ENCODE measurements around the gene MOGAT3.

Gene MOGAT3

DNA sequence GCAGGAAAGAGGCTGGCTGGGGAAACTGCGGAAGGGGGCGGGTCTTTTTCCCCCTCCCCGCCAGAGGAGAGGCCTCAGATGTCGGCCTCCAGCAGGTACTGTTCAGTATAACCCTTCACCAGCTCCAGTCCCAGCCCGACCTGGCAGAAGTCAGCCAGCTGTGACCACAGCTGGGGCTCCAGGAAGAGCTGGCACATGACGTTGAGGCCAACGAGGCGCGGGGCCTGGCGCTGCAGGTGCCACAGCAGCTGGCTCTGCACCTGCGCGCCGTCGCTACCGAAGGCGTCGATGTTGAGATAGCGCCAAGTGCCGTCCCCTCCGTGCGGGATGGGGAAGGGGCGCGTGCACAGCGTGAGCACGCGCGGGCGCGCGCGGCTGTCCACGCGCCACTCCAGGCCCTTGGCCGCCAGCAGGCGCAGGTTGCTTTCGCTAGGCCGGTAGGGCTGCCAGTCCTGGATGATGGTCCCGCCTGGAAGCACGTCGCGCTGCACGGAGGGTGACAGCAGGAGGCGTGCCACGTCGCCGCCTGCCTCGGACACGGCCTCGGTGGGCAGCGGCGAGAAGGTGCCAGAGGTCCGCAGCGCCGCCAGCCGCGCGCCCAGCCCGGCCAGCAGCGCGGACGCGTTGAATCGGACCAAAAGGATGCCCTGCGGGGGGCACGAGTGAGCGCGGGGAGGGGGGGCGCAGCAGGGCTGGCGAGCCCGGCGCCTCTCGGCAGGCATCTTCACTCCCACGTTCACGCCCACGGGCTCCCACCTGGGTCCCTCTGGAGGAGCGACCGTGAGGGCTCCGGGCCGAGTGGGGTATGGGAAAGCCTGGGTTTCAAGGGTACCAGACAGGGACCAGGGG lies 28.6 kb downstream of the MOGAT3 start:
- DNase-seq (ENCODE audit: low spot score): no peak

GRCh38 chr7:101171442-101171837 lies 29.4 kb downstream of the MOGAT3 start:
- DNase-seq (ENCODE audit: low spot score): peak; percentile 41

DNA sequence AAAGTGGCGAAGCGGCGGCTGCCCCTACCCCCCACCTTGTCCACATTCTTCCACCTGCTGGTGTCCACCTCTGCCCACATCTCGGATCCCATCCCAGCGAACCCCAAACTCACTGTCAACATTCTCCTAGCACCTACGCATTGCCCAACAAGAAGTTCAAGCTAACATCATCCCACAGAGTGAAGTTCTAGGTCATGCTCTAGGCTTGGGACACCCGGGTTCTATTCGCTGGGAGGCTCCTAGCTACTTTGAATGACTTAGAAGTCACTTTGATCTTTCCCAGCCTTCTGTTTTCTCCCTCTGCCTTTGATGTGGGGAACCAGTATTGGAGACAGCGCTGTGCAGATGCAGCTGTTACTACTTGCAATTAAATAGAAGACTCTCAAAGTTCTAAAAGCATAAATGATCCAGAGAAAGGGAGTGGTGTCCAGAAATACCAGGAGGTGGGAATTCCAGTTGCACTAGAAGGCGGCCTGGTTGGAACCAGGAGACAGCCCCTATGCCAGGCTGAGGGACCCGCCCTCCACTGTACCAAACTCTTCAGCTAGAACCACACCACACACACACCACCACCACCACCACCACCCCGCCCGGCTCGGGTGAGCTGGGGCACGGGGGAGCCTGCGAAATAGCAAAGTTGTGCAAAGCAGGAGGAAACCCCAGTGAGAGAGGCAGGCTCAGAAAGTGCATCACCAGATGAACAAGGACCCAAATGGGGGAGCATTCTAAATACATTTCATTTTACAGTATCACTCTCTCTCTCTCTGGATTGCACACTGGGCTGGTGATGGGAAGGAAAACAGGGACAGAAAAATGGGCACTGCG lies 30.0 kb downstream of the MOGAT3 start:
- DNase-seq (ENCODE audit: low spot score): no peak

DNA sequence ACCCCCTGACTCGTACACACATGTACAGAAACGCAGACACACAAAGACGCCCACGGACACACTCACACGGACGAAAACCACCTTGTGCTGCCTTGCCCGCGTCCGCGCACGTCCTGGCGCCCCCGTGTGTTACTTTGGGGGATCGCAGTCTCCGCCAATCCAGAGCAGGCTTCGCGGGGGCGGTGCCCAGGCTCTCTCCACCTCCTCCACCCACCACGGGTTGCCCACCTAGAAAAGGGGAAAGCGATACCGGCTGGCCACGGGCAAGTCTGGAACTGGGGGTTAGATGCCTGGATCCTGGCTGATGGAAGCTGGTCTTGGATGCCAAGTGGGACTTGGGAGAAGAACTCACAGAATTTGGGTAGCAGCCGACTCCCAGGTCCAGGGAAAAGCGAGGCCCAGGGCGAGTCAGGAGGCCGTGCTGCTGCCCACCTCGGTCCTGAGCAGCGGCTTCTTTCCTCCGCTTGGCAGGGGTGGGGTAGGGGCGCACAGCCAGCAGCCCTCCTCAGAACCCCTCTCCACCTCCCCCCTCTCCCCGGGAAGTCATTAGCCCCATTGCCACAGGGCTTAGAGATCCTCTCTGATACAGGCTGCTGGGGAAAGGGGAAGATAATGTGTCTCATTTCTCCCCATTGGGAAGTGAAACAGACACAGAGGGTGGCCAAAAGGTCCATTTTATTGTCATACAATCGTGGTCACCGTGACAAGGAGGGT lies 30.8 kb downstream of the MOGAT3 start:
- DNase-seq (ENCODE audit: low spot score): peak; percentile 80

DNA sequence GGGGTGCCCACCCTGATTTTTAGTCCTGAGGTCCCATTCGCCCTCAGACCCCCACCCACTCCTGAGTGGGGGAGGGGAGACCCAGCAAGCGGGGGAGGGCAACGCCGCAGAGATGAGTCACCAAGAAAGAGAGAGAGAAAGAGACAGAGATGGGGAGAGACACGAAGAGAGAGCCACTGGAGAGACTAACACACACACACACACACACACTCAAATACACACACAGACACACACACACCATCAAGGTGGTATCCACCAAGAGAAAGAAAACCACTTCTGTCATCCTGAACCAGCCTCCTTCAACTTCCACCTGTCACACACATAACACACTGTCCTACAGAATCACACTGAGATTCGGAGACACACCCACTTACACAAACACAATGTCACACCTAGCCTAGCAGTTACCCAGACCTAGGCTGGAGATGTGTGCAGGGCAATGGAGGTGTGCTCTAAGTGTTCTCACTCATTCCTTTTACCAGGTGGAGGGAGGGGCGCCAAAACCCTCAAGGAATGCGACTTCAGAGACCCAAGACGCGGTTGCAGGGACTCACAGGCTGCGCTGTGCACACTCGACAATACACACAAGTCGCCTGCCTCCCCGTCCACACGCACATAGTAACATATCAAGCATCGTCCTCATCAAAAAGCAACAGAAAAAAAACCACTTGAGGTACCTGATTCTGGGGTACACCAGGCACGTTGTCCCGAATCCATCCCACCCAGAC lies 31.6 kb downstream of the MOGAT3 start:
- no peak for DNase-seq (ENCODE audit: low spot score)

DNA sequence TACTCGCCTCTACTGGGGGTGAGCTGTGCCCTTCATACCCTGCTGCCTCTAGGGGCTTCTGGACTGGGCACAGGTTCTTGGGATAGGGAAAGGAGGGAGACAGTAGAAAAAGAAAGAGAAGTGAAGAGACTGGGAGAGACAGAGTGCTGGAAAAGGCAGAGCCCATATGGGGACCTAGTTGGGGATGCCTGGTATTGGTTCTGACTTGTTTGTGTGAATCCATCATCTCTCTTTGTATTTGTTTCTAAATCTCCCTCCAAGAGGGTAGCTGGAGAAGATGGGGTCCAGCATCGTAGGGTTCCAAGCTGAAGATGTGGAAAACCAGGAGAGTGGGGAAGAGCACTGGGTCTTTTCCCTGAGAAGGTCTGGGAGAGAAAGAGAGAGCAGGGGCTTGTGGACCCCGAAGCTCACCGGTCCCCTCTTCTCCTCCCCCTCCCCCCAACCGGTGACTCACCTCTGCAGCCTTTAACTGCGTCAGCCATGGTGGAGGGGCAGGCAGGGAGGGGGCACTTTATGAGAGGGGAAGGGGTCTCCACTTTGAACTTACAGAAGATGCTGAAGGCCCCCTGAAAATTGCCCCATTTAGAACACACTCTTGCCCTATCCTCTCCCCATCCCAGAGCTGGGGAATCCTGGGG lies 32.3 kb downstream of the MOGAT3 start:
- no peak for DNase-seq (ENCODE audit: low spot score)

- DNase-seq (ENCODE audit: low spot score): no peak
These were observed 33.0 kb downstream of the MOGAT3 start for GRCh38 chr7:101167645-101168411.

DNA sequence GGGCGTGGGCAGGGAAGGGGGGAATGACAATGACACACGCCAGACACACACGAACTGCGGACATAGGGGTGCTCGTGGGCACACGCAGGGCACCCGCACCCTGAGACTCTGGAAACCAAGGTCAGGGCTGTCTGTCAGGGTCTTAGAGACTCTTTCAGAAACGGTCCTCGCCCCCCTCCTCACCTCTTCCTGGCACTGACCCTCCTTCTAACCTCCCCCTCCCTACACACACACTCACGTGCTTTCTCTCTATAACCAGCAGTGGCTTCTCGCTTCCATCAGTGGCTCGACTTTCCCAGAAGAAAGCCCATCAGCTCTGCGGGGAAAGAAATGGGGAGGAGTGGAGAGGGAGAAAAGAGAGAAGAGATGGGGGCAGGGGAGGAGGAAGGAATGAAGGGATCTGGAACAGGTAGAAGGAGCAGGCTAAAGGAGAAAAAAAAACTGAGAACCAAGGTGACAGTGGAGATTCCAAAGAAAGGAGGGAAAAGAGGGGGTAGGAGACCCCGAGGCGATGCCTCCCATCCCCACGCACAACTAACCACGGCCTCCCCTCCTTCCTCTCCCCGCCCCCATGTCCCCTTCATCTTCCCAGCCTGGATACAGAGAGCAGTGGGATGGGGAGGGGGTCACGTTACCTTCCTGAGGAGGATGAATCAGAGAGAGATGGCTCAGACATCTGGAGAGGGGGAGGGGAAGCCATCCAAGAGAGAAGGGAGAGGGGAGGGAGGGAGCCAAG lies 33.8 kb downstream of the MOGAT3 start:
- DNase-seq (ENCODE audit: low spot score): no peak

DNA sequence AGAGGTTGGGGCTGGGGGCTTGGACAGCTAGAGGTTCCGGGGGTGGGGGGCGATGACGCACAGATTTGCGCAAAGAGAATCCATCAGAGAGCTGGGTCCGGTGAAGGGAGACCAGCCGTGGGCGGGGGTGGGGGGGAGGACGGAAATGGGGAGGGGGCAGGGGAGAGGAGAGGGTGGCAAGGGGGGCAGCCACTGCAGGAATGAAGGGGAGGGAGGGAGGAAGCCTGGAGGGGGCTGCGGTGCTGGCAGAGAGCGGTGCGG lies 34.3 kb downstream of the MOGAT3 start:
- no peak for DNase-seq (ENCODE audit: low spot score)

- DNase-seq (ENCODE audit: low spot score): no peak
These were observed 34.7 kb downstream of the MOGAT3 start for GRCh38 chr7:101165958-101166647.

DNA sequence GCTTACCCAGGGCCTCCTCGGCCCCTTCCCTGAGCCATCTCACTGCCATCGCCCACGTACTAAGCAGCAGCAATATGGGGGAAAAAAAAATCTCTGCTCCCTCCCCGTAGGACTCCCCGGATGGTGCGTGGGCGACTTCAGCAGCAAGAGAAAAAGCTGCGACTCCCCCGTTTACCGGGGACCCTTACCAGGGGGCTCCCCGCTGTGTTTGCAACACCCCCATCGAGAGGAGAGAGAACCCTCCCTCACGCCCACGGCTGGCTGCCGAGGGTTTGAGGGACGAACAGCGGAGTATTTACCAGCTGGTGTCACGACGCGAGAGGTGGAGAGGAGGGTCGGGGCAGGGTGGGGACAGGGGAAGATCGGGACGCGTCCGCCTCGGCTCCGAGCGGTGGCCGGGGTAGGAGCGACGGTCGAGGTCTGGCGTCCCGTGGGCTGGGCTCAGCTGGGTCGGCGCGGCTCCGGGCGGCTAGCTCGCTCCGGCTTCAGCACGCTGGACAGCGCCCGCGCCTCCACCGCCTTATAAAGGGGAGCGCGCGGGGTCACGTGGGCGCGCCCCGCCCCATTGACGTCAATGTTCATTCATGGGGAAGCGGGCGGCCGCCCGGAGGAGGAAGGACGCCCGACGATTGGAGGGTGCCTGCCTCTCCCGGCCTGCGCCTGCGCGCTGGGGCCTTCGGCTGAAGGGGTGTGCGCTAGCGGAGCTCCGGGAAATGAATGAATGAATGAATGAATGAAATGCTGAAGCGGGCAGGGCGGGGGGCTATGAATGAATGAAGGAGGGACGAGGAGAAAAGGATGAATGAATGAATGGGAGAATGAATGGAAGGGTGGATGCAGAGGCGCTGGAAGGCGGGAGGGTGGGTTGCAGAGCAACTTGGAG lies 35.5 kb downstream of the MOGAT3 start, which contains the start of gene VGF:
TSS of gene VGF (minus strand) at position 495 of the 883 bp plus-strand sequence. CDS start 726 bp downstream, outside the sequence.
- DNase-seq (ENCODE audit: low spot score): peak; percentile 98

GRCh38 chr7:101164071-101164840 lies 36.6 kb downstream of the MOGAT3 start:
- peak; percentile 77 for DNase-seq (ENCODE audit: low spot score)

- DNase-seq (ENCODE audit: low spot score): no peak
These were observed 37.4 kb downstream of the MOGAT3 start for GRCh38 chr7:101163279-101164070.

DNA sequence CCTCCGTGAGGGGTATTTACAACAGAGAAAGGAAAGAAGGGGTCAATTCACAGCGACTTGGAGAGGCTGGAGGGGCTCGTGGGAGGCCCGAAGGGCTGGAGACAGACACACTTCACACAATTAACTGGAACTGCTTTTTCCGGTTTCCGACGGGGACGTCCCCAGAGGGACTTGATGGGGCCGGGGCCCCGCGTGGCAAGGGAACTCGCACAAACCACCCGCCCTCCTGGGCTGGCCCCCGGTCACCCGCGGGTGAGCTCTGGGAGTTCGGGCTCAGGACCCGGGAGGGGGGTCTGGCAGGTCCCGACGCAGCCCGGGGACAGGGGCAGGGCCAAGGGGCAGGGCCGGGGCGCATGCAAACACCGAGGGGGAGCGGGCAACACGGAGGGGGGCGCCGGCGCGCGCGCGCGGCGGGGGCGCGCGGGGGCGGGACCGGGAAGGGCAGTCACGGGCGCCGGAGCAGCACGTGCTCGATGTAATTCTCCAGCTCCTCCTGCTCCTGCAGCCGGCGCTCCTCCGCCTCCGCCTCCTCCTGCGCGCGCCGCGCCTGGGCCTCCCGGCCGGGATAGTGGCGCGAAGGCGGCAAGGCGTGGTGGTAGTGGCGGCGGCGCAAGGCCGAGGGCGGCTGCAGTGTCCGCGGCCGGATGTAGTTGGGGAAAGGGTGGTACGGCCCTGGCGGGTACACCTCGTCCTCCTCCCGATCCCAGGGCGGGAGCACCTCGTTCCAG lies 38.1 kb downstream of the MOGAT3 start:
- DNase-seq (ENCODE audit: low spot score): peak; percentile 74

GRCh38 chr7:101161692-101162471 lies 39.0 kb downstream of the MOGAT3 start:
- DNase-seq (ENCODE audit: low spot score): no peak
